Measurements from ENCODE around the gene TRA2B.

Gene TRA2B

GRCh38 chr3:185937689-185938374 lies at the start of gene TRA2B:
TSS of gene TRA2B (minus strand) at chr3:185938014. CDS start at chr3:185937860, 154 bp downstream.
- Histone ChIP-seq H3K4me3 (ENCODE audit: low read depth, low read length) (peak within 1 kb of the TSS; percentile 99), H3K9me3 (ENCODE audit: control insufficient read depth, insufficient read depth, low read length) (no peaks in the 10 kb centered on the region), H3K27ac (ENCODE audit: low read depth, low read length) (peak within 1 kb of the TSS; percentile 100), H3K36me3 (ENCODE audit: control insufficient read depth, insufficient read depth, low read length) (no peaks in the 10 kb centered on the region; the same call in 1 of the 2 replicates), H3K4me1 (ENCODE audit: control insufficient read depth, insufficient read depth, low read length) (peaks cover 16% of the 10 kb centered on the region), H3K9ac (ENCODE audit: low read depth, low read length) (peak within 1 kb of the TSS; percentile 100), H3K27me3 (ENCODE audit: control insufficient read depth, insufficient read depth, low read length) (no peaks in the 10 kb centered on the region)

GRCh38 chr3:185986198-185986777 lies 48.5 kb upstream of the TRA2B start:
- H3K4me3 ChIP-seq (ENCODE audit: low read depth, low read length), result no peak overlapping the region
- H3K4me1 ChIP-seq (ENCODE audit: control insufficient read depth, insufficient read depth, low read length), result peaks cover 5% of the 10 kb centered on the region; the same call in 1 of the 2 replicates
- H3K36me3 ChIP-seq (ENCODE audit: control insufficient read depth, insufficient read depth, low read length), result no peaks in the 10 kb centered on the region
- H3K9ac ChIP-seq (ENCODE audit: low read depth, low read length), result no peak overlapping the region
- H3K27ac ChIP-seq (ENCODE audit: low read depth, low read length), result no peak overlapping the region
- H3K9me3 ChIP-seq (ENCODE audit: control insufficient read depth, insufficient read depth, low read length), result no peaks in the 10 kb centered on the region
- peaks cover 7% of the 10 kb centered on the region for H3K27me3 ChIP-seq (ENCODE audit: control insufficient read depth, insufficient read depth, low read length)

- peaks cover 5% of the 10 kb centered on the region; the same call in 1 of the 2 replicates for H3K4me1 ChIP-seq (ENCODE audit: control insufficient read depth, insufficient read depth, low read length)
- peaks cover 7% of the 10 kb centered on the region for H3K27me3 ChIP-seq (ENCODE audit: control insufficient read depth, insufficient read depth, low read length)
- no peak overlapping the region for H3K9ac ChIP-seq (ENCODE audit: low read depth, low read length)
- no peak overlapping the region for H3K4me3 ChIP-seq (ENCODE audit: low read depth, low read length)
- H3K27ac ChIP-seq (ENCODE audit: low read depth, low read length), result no peak overlapping the region
- H3K36me3 ChIP-seq (ENCODE audit: control insufficient read depth, insufficient read depth, low read length), result no peaks in the 10 kb centered on the region
- no peaks in the 10 kb centered on the region for H3K9me3 ChIP-seq (ENCODE audit: control insufficient read depth, insufficient read depth, low read length)
Observed at GRCh38 chr3:185984203-185984602, 46.4 kb upstream of the TRA2B start.

GRCh38 chr3:185983495-185984141 lies 45.8 kb upstream of the TRA2B start:
- peak overlapping the region; percentile 44; the same call in 1 of the 2 replicates for H3K4me3 ChIP-seq (ENCODE audit: low read depth, low read length)
- H3K4me1 ChIP-seq (ENCODE audit: control insufficient read depth, insufficient read depth, low read length), result peaks cover 5% of the 10 kb centered on the region; the same call in 1 of the 2 replicates
- H3K9me3 ChIP-seq (ENCODE audit: control insufficient read depth, insufficient read depth, low read length), result no peaks in the 10 kb centered on the region
- H3K36me3 ChIP-seq (ENCODE audit: control insufficient read depth, insufficient read depth, low read length), result no peaks in the 10 kb centered on the region
- no peak overlapping the region for H3K9ac ChIP-seq (ENCODE audit: low read depth, low read length)
- H3K27ac ChIP-seq (ENCODE audit: low read depth, low read length), result no peak overlapping the region
- peaks cover 7% of the 10 kb centered on the region for H3K27me3 ChIP-seq (ENCODE audit: control insufficient read depth, insufficient read depth, low read length)

GRCh38 chr3:185982632-185983031 lies 44.8 kb upstream of the TRA2B start:
- Histone ChIP-seq H3K4me1 (ENCODE audit: control insufficient read depth, insufficient read depth, low read length) (peaks cover 5% of the 10 kb centered on the region; the same call in 1 of the 2 replicates), H3K4me3 (ENCODE audit: low read depth, low read length) (no peak overlapping the region), H3K36me3 (ENCODE audit: control insufficient read depth, insufficient read depth, low read length) (no peaks in the 10 kb centered on the region), H3K27ac (ENCODE audit: low read depth, low read length) (no peak overlapping the region), H3K9me3 (ENCODE audit: control insufficient read depth, insufficient read depth, low read length) (no peaks in the 10 kb centered on the region), H3K27me3 (ENCODE audit: control insufficient read depth, insufficient read depth, low read length) (peaks cover 7% of the 10 kb centered on the region), H3K9ac (ENCODE audit: low read depth, low read length) (no peak overlapping the region)

- Histone ChIP-seq H3K4me3 (ENCODE audit: low read depth, low read length) (no peak overlapping the region), H3K36me3 (ENCODE audit: control insufficient read depth, insufficient read depth, low read length) (no peaks in the 10 kb centered on the region), H3K27me3 (ENCODE audit: control insufficient read depth, insufficient read depth, low read length) (peaks cover 7% of the 10 kb centered on the region), H3K27ac (ENCODE audit: low read depth, low read length) (no peak overlapping the region), H3K4me1 (ENCODE audit: control insufficient read depth, insufficient read depth, low read length) (peaks cover 5% of the 10 kb centered on the region; the same call in 1 of the 2 replicates), H3K9me3 (ENCODE audit: control insufficient read depth, insufficient read depth, low read length) (no peaks in the 10 kb centered on the region), H3K9ac (ENCODE audit: low read depth, low read length) (no peak overlapping the region)
Observed at GRCh38 chr3:185981621-185982020, 43.8 kb upstream of the TRA2B start.

GRCh38 chr3:185979721-185980121 lies 41.9 kb upstream of the TRA2B start:
- Histone ChIP-seq H3K9ac (ENCODE audit: low read depth, low read length) (no peak overlapping the region), H3K27ac (ENCODE audit: low read depth, low read length) (no peak overlapping the region), H3K4me3 (ENCODE audit: low read depth, low read length) (no peak overlapping the region), H3K36me3 (ENCODE audit: control insufficient read depth, insufficient read depth, low read length) (no peaks in the 10 kb centered on the region), H3K4me1 (ENCODE audit: control insufficient read depth, insufficient read depth, low read length) (peaks cover 5% of the 10 kb centered on the region; the same call in 1 of the 2 replicates), H3K9me3 (ENCODE audit: control insufficient read depth, insufficient read depth, low read length) (no peaks in the 10 kb centered on the region), H3K27me3 (ENCODE audit: control insufficient read depth, insufficient read depth, low read length) (peaks cover 7% of the 10 kb centered on the region)

GRCh38 chr3:185978516-185978915 lies 40.7 kb upstream of the TRA2B start:
- Histone ChIP-seq H3K9ac (ENCODE audit: low read depth, low read length) (no peak overlapping the region), H3K4me1 (ENCODE audit: control insufficient read depth, insufficient read depth, low read length) (no peaks in the 10 kb centered on the region), H3K9me3 (ENCODE audit: control insufficient read depth, insufficient read depth, low read length) (no peaks in the 10 kb centered on the region), H3K27ac (ENCODE audit: low read depth, low read length) (no peak overlapping the region), H3K4me3 (ENCODE audit: low read depth, low read length) (no peak overlapping the region), H3K27me3 (ENCODE audit: control insufficient read depth, insufficient read depth, low read length) (no peaks in the 10 kb centered on the region; the same call in 1 of the 2 replicates), H3K36me3 (ENCODE audit: control insufficient read depth, insufficient read depth, low read length) (no peaks in the 10 kb centered on the region)

- no peaks in the 10 kb centered on the region for H3K36me3 ChIP-seq (ENCODE audit: control insufficient read depth, insufficient read depth, low read length)
- H3K27me3 ChIP-seq (ENCODE audit: control insufficient read depth, insufficient read depth, low read length), result no peaks in the 10 kb centered on the region; the same call in 1 of the 2 replicates
- H3K9ac ChIP-seq (ENCODE audit: low read depth, low read length), result no peak overlapping the region
- no peak overlapping the region for H3K27ac ChIP-seq (ENCODE audit: low read depth, low read length)
- no peaks in the 10 kb centered on the region for H3K9me3 ChIP-seq (ENCODE audit: control insufficient read depth, insufficient read depth, low read length)
- no peaks in the 10 kb centered on the region for H3K4me1 ChIP-seq (ENCODE audit: control insufficient read depth, insufficient read depth, low read length)
- no peak overlapping the region for H3K4me3 ChIP-seq (ENCODE audit: low read depth, low read length)
Observed at GRCh38 chr3:185977679-185978040, 39.8 kb upstream of the TRA2B start.

- Histone ChIP-seq H3K27ac (ENCODE audit: low read depth, low read length) (no peak overlapping the region), H3K36me3 (ENCODE audit: control insufficient read depth, insufficient read depth, low read length) (no peaks in the 10 kb centered on the region), H3K9me3 (ENCODE audit: control insufficient read depth, insufficient read depth, low read length) (no peaks in the 10 kb centered on the region), H3K27me3 (ENCODE audit: control insufficient read depth, insufficient read depth, low read length) (no peaks in the 10 kb centered on the region; the same call in 1 of the 2 replicates), H3K9ac (ENCODE audit: low read depth, low read length) (no peak overlapping the region), H3K4me1 (ENCODE audit: control insufficient read depth, insufficient read depth, low read length) (no peaks in the 10 kb centered on the region), H3K4me3 (ENCODE audit: low read depth, low read length) (no peak overlapping the region)
Observed at GRCh38 chr3:185976977-185977678, 39.3 kb upstream of the TRA2B start.
